ENCODE measurements around the gene CRKL.

CRKL gene

DNA sequence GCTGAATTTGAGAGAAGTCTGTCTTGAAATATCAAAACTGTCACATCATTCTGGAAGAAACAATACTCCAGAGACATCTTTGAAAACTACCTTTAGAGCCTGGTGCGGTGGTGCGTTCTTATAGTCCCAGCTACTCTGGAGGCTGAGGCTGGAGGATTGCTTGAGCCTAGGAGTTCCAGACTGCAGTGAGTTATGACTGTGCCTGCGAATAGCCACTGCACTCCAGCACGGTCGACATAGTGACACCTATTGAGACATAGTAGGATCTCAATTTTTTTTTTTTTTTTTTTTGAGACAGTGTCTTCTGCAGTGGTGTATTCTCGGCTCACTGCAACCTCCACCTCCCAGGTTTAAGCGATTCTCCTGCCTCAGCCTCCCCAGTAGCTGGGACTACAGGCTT, 38.3 kb downstream of the CRKL start:
- no peak overlapping the region for H3K27ac ChIP-seq (ENCODE audit: low read depth, low read length)
- no peaks in the 10 kb centered on the region for H3K9me3 ChIP-seq (ENCODE audit: control insufficient read depth, insufficient read depth, low read length)
- H3K9ac ChIP-seq (ENCODE audit: low read depth, low read length) = no peak overlapping the region

DNA sequence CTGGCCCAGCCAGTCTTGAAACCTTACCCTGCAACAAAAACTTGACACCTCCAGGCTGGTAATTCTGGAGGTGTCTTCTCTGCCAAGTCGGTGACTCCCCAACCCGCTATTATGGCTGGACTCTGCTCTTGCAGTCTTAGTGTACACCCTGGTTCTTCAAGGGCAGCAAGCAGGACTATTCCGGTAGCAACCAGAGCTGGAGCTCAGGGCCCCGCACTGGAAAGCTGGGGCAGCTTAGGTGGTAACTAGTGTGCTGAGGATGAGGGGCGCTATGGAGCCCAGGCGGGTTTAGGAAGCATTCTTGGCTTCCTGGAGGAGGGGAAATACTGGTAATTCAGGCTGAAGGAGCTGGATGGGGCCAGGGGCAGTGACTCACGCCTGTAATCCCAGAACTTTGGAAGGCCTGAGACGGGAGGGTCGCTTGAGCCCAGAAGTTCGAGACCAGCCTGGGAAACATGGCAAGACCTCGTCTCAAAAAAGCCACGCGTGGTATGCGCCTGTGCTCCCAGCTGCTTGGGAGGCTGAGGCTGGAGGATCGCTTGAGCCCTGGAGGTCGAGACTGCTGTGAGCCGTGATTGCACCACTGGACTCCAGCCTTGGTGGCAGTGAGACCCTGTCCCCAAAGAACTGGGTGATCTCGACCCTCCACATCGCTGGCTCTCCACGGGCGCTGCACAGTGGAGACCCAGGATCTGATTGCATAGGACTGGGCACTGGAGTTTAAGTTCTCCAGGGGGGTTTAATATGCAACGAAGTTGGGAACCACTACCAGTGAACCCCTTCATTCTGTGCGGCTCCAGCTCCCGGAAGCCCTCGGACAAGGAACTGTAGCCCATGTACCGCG, 39.3 kb downstream of the CRKL start:
- no peak overlapping the region for H3K9ac ChIP-seq (ENCODE audit: low read depth, low read length)
- H3K36me3 ChIP-seq (ENCODE audit: control insufficient read depth, insufficient read depth, low read length) = peaks cover 27% of the 10 kb centered on the region
- H3K4me3 ChIP-seq (ENCODE audit: low read depth, low read length) = peak overlapping the region; percentile 69
- no peaks in the 10 kb centered on the region for H3K9me3 ChIP-seq (ENCODE audit: control insufficient read depth, insufficient read depth, low read length)
- H3K27ac ChIP-seq (ENCODE audit: low read depth, low read length) = peak overlapping the region; percentile 62
- peaks cover 13% of the 10 kb centered on the region for H3K27me3 ChIP-seq (ENCODE audit: control insufficient read depth, insufficient read depth, low read length)
- 0 out of 2 replicates have a peak, but pooled peaks cover 2% of the 10 kb centered on the region for H3K4me1 ChIP-seq (ENCODE audit: control insufficient read depth, insufficient read depth, low read length)

More for the DNA sequence above, 38.3 kb downstream of the CRKL start:
- Histone ChIP-seq H3K4me3 (ENCODE audit: low read depth, low read length) (no peak overlapping the region), H3K4me1 (ENCODE audit: control insufficient read depth, insufficient read depth, low read length) (0 out of 2 replicates have a peak, but pooled peaks cover 2% of the 10 kb centered on the region), H3K27me3 (ENCODE audit: control insufficient read depth, insufficient read depth, low read length) (peaks cover 13% of the 10 kb centered on the region), H3K36me3 (ENCODE audit: control insufficient read depth, insufficient read depth, low read length) (peaks cover 36% of the 10 kb centered on the region)

DNA sequence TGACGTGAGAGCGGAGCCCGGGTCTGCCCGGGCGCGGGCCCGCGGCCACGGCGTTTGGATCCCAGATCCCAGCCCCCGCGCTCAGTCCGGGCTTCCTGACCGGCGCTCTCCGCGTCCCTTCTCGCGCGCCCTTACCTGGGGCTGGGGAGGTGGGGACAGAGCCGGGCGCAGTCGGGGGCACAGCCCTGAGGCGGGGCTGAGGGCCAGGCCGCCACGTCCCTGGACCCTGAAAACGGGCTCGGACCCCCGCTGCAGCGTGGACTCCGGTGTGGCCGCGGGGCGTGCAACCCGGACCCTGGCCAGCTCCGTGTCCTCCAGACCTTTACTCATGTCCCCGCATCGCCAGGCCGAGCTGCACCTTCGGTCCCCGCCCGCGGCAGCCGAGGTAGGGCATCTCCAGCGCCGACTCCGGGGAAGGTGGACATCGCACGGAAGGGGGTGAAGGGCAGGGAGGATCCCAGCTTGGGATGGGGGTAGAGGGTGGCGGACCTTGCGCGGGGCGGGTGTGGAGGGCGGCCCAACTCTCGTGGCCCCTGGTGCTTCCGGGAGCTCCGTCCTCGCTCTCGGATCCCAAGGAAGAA, 40.0 kb downstream of the CRKL start:
- H3K9ac ChIP-seq (ENCODE audit: low read depth, low read length) = peak overlapping the region; percentile 16; the same call in 1 of the 2 replicates
- H3K4me3 ChIP-seq (ENCODE audit: low read depth, low read length) = peak overlapping the region; percentile 69
- peak overlapping the region; percentile 62 for H3K27ac ChIP-seq (ENCODE audit: low read depth, low read length)
- H3K9me3 ChIP-seq (ENCODE audit: control insufficient read depth, insufficient read depth, low read length) = no peaks in the 10 kb centered on the region
- H3K36me3 ChIP-seq (ENCODE audit: control insufficient read depth, insufficient read depth, low read length) = peaks cover 20% of the 10 kb centered on the region
- peaks cover 13% of the 10 kb centered on the region for H3K27me3 ChIP-seq (ENCODE audit: control insufficient read depth, insufficient read depth, low read length)
- H3K4me1 ChIP-seq (ENCODE audit: control insufficient read depth, insufficient read depth, low read length) = 0 out of 2 replicates have a peak, but pooled peaks cover 2% of the 10 kb centered on the region

DNA sequence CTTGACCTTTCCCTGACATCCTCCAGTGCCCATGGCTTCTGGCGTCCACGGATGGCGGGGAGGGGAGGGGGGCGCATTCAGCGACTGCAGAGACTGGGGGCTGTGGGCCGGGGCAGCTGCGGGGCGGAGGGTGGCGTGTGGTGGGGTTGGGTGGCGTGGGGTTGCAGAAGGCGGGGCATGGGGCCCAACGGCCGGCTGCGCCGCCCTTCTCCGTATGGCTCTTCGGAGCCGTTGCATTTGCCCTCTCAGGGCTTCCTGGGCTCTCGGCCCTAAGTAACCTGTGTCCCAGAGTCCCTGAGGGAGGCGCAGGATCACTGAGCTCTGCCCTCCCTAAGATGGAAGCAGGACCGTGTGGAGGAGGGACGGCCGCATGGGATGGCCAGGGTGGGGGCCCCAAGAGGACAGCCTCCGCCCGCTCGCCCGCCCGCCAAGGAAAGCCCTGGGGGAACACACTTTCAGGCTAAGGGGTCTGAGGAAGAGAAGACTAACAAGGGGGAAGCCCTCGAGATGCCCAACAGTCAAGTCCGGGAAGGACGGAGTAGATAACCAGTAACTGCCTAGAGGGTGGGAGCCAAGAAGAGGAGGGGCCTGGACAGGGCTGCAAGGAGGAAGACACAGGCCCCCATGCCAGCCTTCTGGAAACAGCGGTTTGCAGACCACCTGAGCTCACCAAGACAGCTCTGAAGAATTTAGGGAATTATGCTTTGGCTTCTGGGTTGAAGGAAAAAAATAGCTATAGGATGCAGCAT, 40.6 kb downstream of the CRKL start:
- H3K27ac ChIP-seq (ENCODE audit: low read depth, low read length) = no peak overlapping the region
- no peak overlapping the region for H3K9ac ChIP-seq (ENCODE audit: low read depth, low read length)
- peaks cover 13% of the 10 kb centered on the region for H3K36me3 ChIP-seq (ENCODE audit: control insufficient read depth, insufficient read depth, low read length)
- H3K4me3 ChIP-seq (ENCODE audit: low read depth, low read length) = peak overlapping the region; percentile 69
- H3K27me3 ChIP-seq (ENCODE audit: control insufficient read depth, insufficient read depth, low read length) = peaks cover 19% of the 10 kb centered on the region
- no peaks in the 10 kb centered on the region for H3K9me3 ChIP-seq (ENCODE audit: control insufficient read depth, insufficient read depth, low read length)
- 0 out of 2 replicates have a peak, but pooled peaks cover 2% of the 10 kb centered on the region for H3K4me1 ChIP-seq (ENCODE audit: control insufficient read depth, insufficient read depth, low read length)

DNA sequence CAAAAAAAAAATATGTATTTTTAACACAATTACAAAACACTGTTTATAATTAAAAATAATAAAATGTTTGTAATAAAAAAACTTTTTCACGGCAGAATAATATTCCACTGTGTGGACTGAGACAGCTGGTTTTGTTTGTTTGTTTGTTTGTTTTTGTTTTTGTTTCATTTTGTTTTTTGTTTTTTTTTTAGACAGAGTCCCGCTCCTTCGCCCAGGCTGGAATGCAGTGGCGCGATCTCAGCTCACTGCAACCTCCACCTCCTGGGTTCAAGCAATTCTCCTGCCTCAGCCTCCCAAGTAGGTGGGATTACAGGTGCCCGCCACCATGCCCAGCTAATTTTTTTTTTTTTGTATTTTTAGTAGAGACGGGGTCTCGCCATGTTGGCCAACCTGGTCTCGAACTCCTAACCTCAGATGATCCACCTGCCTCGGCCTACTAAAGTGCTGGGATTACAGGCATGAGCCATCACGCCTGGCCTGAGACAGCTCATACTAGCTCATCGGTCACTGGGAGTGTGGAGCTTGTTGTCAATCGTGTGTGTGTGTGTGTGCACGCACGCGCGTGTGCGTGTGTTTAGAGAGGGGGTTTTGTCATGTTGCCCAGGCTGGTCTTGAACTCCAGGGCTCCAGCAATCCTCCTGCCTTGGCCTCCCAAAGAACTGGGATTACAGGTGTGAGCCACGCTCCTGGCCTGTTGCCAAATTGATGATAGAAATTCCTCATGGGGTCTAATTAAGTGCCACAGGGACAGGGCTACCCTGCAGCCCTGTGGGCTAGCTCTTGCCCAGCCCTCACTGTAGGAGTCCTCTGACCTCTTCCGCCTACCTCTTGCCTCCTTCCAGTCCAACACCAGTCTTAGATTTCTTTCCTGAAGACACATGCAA, 42.6 kb downstream of the CRKL start:
- Histone ChIP-seq H3K27ac (ENCODE audit: low read depth, low read length) (no peak overlapping the region), H3K4me1 (ENCODE audit: control insufficient read depth, insufficient read depth, low read length) (0 out of 2 replicates have a peak, but pooled peaks cover 6% of the 10 kb centered on the region), H3K36me3 (ENCODE audit: control insufficient read depth, insufficient read depth, low read length) (no peaks in the 10 kb centered on the region), H3K9me3 (ENCODE audit: control insufficient read depth, insufficient read depth, low read length) (no peaks in the 10 kb centered on the region), H3K27me3 (ENCODE audit: control insufficient read depth, insufficient read depth, low read length) (peaks cover 39% of the 10 kb centered on the region), H3K4me3 (ENCODE audit: low read depth, low read length) (no peak overlapping the region), H3K9ac (ENCODE audit: low read depth, low read length) (no peak overlapping the region)

DNA sequence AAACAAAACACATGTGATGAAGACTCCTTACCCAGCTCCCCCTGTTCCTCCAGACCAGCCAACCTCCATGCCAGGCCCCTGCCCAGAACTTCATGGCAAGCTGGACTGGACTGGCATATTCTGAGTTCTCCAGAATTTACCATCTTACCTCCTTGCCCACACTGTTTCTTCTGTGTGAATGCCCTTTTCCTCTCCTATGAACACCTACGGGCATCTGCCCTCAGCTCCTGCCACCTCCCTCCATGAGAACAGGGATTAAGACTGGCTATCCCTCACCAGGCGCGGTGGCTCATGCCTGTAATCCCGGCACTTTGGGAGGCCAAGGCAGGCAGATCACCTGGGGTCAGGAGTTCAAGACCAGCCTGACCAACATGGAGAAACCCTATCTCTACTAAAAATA, 43.4 kb downstream of the CRKL start:
- Histone ChIP-seq H3K4me1 (ENCODE audit: control insufficient read depth, insufficient read depth, low read length) (0 out of 2 replicates have a peak, but pooled peaks cover 6% of the 10 kb centered on the region), H3K4me3 (ENCODE audit: low read depth, low read length) (no peak overlapping the region), H3K27me3 (ENCODE audit: control insufficient read depth, insufficient read depth, low read length) (peaks cover 45% of the 10 kb centered on the region)

DNA sequence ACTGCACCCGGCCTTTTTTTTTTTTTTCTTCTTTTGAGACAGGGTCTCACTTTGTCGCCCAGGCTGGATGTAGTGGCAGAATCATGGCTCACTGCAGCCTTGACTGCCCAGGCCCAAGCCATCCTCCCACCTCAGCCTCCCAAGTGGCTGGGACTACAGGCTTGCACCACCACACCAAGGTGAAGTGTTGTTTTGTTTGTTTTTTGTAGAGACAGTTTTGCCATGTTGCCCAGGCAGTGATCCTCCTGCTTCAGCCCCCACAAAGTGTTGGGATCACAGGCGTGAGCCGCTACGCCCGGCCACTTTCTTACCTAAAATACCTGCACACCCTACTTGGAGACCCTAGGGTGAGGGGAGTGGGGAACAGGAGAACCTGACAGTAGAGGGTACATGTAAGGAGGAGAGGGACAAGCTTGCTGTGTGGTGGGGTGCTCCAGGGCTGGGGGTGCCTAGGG, 45.3 kb downstream of the CRKL start:
- H3K36me3 ChIP-seq (ENCODE audit: control insufficient read depth, insufficient read depth, low read length) = no peaks in the 10 kb centered on the region
- no peak overlapping the region for H3K4me3 ChIP-seq (ENCODE audit: low read depth, low read length)
- H3K27me3 ChIP-seq (ENCODE audit: control insufficient read depth, insufficient read depth, low read length) = peaks cover 55% of the 10 kb centered on the region
- H3K9me3 ChIP-seq (ENCODE audit: control insufficient read depth, insufficient read depth, low read length) = no peaks in the 10 kb centered on the region
- peaks cover 5% of the 10 kb centered on the region; the same call in 1 of the 2 replicates for H3K4me1 ChIP-seq (ENCODE audit: control insufficient read depth, insufficient read depth, low read length)
- H3K9ac ChIP-seq (ENCODE audit: low read depth, low read length) = no peak overlapping the region
- H3K27ac ChIP-seq (ENCODE audit: low read depth, low read length) = no peak overlapping the region

More for the DNA sequence above, 43.4 kb downstream of the CRKL start:
- H3K36me3 ChIP-seq (ENCODE audit: control insufficient read depth, insufficient read depth, low read length) = no peaks in the 10 kb centered on the region
- H3K9ac ChIP-seq (ENCODE audit: low read depth, low read length) = no peak overlapping the region
- H3K27ac ChIP-seq (ENCODE audit: low read depth, low read length) = no peak overlapping the region
- no peaks in the 10 kb centered on the region for H3K9me3 ChIP-seq (ENCODE audit: control insufficient read depth, insufficient read depth, low read length)

DNA sequence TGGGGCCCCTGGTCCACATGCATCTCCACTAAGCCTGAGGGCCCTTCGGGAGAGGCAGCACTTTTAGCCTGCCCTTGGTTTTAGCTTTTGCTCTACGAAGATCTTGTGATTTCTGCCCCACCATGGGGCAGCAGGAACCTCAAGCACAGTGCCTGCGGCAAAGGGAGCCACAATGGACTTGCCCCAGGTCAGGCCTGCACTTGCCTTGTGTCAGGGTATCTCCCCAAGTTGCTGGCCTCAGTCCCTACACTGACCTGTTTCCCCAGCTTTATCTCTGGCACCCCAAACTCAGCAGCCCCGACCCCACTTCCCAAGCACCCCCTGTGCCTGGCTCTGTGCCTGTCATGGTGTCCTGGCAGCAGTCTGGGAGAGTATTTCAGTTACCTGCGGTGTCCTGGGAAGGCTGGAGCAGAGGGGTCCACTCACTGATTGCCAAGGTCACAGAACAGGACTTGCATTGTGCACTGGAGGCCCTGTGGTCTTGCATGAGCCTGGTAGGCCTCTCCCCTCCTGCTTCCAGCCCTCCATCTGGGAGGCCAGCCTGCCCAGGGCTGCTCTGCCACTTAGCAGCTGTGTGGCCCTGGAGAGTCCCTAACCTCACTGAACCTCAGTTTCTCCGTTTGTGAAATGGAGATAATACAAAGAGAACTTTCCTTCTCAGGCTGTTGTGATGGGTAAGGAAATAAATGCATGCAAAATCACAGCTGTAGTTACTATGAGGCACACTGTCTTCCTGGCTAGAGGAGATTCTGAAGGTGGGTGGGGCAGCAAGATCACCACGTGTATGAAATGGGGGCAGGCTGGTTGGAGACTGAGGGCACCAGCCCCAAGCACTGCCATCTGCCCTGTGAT, 46.2 kb downstream of the CRKL start:
- Histone ChIP-seq H3K27ac (ENCODE audit: low read depth, low read length) (no peak overlapping the region), H3K9ac (ENCODE audit: low read depth, low read length) (no peak overlapping the region), H3K9me3 (ENCODE audit: control insufficient read depth, insufficient read depth, low read length) (no peaks in the 10 kb centered on the region), H3K4me3 (ENCODE audit: low read depth, low read length) (no peak overlapping the region), H3K36me3 (ENCODE audit: control insufficient read depth, insufficient read depth, low read length) (no peaks in the 10 kb centered on the region), H3K4me1 (ENCODE audit: control insufficient read depth, insufficient read depth, low read length) (peaks cover 9% of the 10 kb centered on the region; the same call in 1 of the 2 replicates), H3K27me3 (ENCODE audit: control insufficient read depth, insufficient read depth, low read length) (peaks cover 61% of the 10 kb centered on the region)

DNA sequence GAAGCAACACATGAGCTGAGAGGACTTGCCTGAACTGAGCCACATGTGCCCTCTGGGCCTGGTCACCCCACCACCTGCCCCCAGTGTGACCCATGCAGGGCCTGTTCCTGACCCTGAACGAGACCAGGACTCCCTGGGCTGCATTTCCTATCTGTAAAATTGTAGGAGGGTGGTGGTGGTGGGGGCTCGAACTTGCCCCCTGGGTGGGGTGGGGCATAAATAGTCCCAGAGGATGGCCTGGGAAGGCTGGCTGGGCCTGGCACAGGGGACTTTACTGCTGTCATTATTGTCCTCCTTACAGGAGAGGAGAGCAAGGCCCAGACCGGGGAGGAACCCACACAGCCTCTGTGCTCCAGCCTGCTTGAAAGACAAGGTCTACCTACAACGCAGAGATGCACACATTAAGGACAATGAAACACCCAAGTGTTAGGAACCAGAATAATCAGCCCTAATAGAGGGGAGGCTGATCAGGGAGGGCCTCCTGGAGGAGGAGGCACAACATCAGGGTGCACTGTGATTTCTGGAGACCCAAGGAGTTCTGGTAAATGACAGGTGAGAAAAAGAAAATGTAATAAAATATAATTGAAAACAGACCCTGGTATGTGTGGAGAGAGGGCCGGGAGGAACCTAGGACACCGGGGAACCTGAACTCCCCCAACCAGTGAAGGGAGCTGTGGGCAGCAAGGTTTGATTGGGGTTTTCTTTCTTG, 47.0 kb downstream of the CRKL start:
- Histone ChIP-seq H3K27me3 (ENCODE audit: control insufficient read depth, insufficient read depth, low read length) (peaks cover 67% of the 10 kb centered on the region), H3K4me3 (ENCODE audit: low read depth, low read length) (peak overlapping the region; percentile 52), H3K36me3 (ENCODE audit: control insufficient read depth, insufficient read depth, low read length) (no peaks in the 10 kb centered on the region), H3K9me3 (ENCODE audit: control insufficient read depth, insufficient read depth, low read length) (no peaks in the 10 kb centered on the region), H3K27ac (ENCODE audit: low read depth, low read length) (no peak overlapping the region), H3K9ac (ENCODE audit: low read depth, low read length) (no peak overlapping the region), H3K4me1 (ENCODE audit: control insufficient read depth, insufficient read depth, low read length) (peaks cover 9% of the 10 kb centered on the region; the same call in 1 of the 2 replicates)

Data from HUES48 (cell line).